SK-N-SH (cell line): ENCODE measurements around the gene BMPR1B.

Source experiments
- CHD2 ChIP-seq: fragments of 150-350 bp; IDR thresholded peaks from 2 replicates; pipeline ENCODE4 v1.6.1; 2018; ENCODE audit warnings: low read length; ENCODE audit not compliant: partially characterized antibody
- ELF1 ChIP-seq: IDR thresholded peaks from 2 replicates; pipeline ENCODE4 v1.4.0; 2012
- EZH2phosphoT487 ChIP-seq: fragments of 200-600 bp; sonication (generic); IDR thresholded peaks from 2 replicates; pipeline ENCODE4 v1.6.1; 2017; ENCODE audit warnings: low read depth, mixed run types, mild to moderate bottlenecking, antibody characterized with exemption, moderate library complexity, borderline replicate concordance
- FOXJ3 ChIP-seq: sonication (generic); formaldehyde crosslinking; IDR thresholded peaks from 2 replicates; pipeline ENCODE4 v1.5.1; 2020; ENCODE audit warnings: mild to moderate bottlenecking, missing genetic modification reagents
- GATA2 ChIP-seq: sonication (generic); formaldehyde crosslinking; IDR thresholded peaks from 2 replicates; pipeline ENCODE4 v1.5.0; 2020; ENCODE audit warnings: mild to moderate bottlenecking, missing genetic modification reagents
- MAX ChIP-seq: IDR thresholded peaks from 2 replicates; pipeline ENCODE4 v1.4.0; 2012; ENCODE audit warnings: low read depth
- NFIC ChIP-seq: IDR thresholded peaks from 2 replicates; pipeline ENCODE4 v1.4.0; 2012; ENCODE audit warnings: borderline replicate concordance
- REST ChIP-seq: IDR thresholded peaks from 2 replicates; pipeline ENCODE4 v1.6.1; 2012; ENCODE audit warnings: mild to moderate bottlenecking, low read depth, low read length, moderate library complexity
- TF ChIP-seq, protein P1 (sequence below): fragments of 200-600 bp; sonication (generic); IDR thresholded peaks from 2 replicates; pipeline ENCODE4 v1.6.1; 2017; ENCODE audit warnings: antibody characterized with exemption, mild to moderate bottlenecking, moderate library complexity

GRCh38 chr4:94959307-94959706 is 201.6 kb downstream of the BMPR1B start:
- TF ChIP-seq, protein P1, sequence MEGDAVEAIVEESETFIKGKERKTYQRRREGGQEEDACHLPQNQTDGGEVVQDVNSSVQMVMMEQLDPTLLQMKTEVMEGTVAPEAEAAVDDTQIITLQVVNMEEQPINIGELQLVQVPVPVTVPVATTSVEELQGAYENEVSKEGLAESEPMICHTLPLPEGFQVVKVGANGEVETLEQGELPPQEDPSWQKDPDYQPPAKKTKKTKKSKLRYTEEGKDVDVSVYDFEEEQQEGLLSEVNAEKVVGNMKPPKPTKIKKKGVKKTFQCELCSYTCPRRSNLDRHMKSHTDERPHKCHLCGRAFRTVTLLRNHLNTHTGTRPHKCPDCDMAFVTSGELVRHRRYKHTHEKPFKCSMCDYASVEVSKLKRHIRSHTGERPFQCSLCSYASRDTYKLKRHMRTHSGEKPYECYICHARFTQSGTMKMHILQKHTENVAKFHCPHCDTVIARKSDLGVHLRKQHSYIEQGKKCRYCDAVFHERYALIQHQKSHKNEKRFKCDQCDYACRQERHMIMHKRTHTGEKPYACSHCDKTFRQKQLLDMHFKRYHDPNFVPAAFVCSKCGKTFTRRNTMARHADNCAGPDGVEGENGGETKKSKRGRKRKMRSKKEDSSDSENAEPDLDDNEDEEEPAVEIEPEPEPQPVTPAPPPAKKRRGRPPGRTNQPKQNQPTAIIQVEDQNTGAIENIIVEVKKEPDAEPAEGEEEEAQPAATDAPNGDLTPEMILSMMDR = no peak
- no peak for TF ChIP-seq MAX
- no peak for TF ChIP-seq EZH2phosphoT487
- no peak for TF ChIP-seq NFIC
- TF ChIP-seq GATA2 (CRISPR knock-in tag) = no peak
- no peak for TF ChIP-seq REST
- no peak for TF ChIP-seq FOXJ3 (CRISPR knock-in tag)
- TF ChIP-seq CHD2 = no peak
- no peak for TF ChIP-seq ELF1
